ENCODE data around the gene EDIL3.

GRCh38 chr5:84301535-84301934 lies 83.1 kb downstream of the EDIL3 start:
- TF ChIP-seq, protein P1, sequence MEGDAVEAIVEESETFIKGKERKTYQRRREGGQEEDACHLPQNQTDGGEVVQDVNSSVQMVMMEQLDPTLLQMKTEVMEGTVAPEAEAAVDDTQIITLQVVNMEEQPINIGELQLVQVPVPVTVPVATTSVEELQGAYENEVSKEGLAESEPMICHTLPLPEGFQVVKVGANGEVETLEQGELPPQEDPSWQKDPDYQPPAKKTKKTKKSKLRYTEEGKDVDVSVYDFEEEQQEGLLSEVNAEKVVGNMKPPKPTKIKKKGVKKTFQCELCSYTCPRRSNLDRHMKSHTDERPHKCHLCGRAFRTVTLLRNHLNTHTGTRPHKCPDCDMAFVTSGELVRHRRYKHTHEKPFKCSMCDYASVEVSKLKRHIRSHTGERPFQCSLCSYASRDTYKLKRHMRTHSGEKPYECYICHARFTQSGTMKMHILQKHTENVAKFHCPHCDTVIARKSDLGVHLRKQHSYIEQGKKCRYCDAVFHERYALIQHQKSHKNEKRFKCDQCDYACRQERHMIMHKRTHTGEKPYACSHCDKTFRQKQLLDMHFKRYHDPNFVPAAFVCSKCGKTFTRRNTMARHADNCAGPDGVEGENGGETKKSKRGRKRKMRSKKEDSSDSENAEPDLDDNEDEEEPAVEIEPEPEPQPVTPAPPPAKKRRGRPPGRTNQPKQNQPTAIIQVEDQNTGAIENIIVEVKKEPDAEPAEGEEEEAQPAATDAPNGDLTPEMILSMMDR (conservative IDR thresholded peaks at IDR 0.05; ENCODE audit: low read length), result no peak
- TF ChIP-seq EZH2phosphoT487 (IDR thresholded peaks at IDR 0.05; ENCODE audit: borderline replicate concordance, low read depth, low read length), result no peak
